Neural cell (in vitro differentiated cells): ENCODE data around the gene KRT7. TPM values are rescaled to one million over a fixed set of nuclear protein-coding genes. Genes with fewer than 3 reads are reported as not detected.

Source experiments
- H2AFZ ChIP-seq: fragments of 200-600, 300-800 bp; sonication (generic), shearing (Covaris generic); 2 replicates; pipeline ENCODE4 v1.6.0; 2014; ENCODE audit warnings: low read depth, mild to moderate bottlenecking, antibody characterized with exemption, low read length, moderate library complexity
- H3F3A ChIP-seq: fragments of 200-600 bp; shearing (Covaris generic); 2 replicates; pipeline ENCODE4 v1.6.1; 2016; ENCODE audit warnings: mild to moderate bottlenecking, moderate library complexity, mixed read lengths, antibody characterized with exemption, low read length; ENCODE audit not compliant: insufficient read depth, poor library complexity, severe bottlenecking
- H3K27ac ChIP-seq: fragments of 200-600, 300-800 bp; sonication (generic), shearing (Covaris generic); 2 replicates; pipeline ENCODE4 v1.5.1; 2014; ENCODE audit warnings: mild to moderate bottlenecking, low read length, moderate library complexity
- H3K27me3 ChIP-seq: fragments of 300-800, 200-600 bp; sonication (generic), shearing (Covaris generic); 2 replicates; pipeline ENCODE4 v1.6.0; 2014; ENCODE audit warnings: mild to moderate bottlenecking, low read depth, low read length, moderate library complexity; ENCODE audit not compliant: insufficient read depth
- H3K36me3 ChIP-seq: fragments of 300-800, 200-600 bp; sonication (generic), shearing (Covaris generic); 2 replicates; pipeline ENCODE4 v1.5.1; 2014; ENCODE audit warnings: mild to moderate bottlenecking, antibody characterized with exemption, low read length, moderate library complexity; ENCODE audit not compliant: insufficient read depth
- H3K4me2 ChIP-seq: fragments of 300-800, 200-600 bp; sonication (generic), shearing (Covaris generic); 2 replicates; pipeline ENCODE4 v1.6.0; 2014; ENCODE audit warnings: mild to moderate bottlenecking, low read length
- H3K4me3 ChIP-seq: fragments of 300-800, 200-600 bp; sonication (generic), shearing (Covaris generic); 2 replicates; pipeline ENCODE4 v1.5.1; 2014; ENCODE audit warnings: mild to moderate bottlenecking, low read length, moderate library complexity
- H3K79me2 ChIP-seq: fragments of 200-600 bp; shearing (Covaris generic); replicated peaks from 2 replicates; pipeline ENCODE4 v1.6.0; 2014; ENCODE audit warnings: mild to moderate bottlenecking, low read length, moderate library complexity; ENCODE audit not compliant: insufficient read depth
- H3K9ac ChIP-seq: fragments of 300-800, 200-600 bp; sonication (generic), shearing (Covaris generic); 2 replicates; pipeline ENCODE4 v1.6.1; 2016; ENCODE audit warnings: mild to moderate bottlenecking, low read length, mixed read lengths
- H3K9me2 ChIP-seq: fragments of 200-600 bp; shearing (Covaris generic); 2 replicates; pipeline ENCODE4 v1.6.1; 2016; ENCODE audit warnings: mild to moderate bottlenecking, low read length, mixed read lengths; ENCODE audit not compliant: insufficient read depth
- H3K9me3 ChIP-seq: fragments of 200-600, 300-800 bp; sonication (generic), shearing (Covaris generic); 2 replicates; pipeline ENCODE4 v1.6.1; 2016; ENCODE audit warnings: mild to moderate bottlenecking, mixed run types, low read length, moderate library complexity, mixed read lengths
- H4K20me1 ChIP-seq: fragments of 200-600 bp; shearing (Covaris generic); 2 replicates; pipeline ENCODE4 v1.6.1; 2016; ENCODE audit warnings: mild to moderate bottlenecking, mixed run types; ENCODE audit not compliant: insufficient read depth
- EP300 ChIP-seq: fragments of 450-650 bp; conservative IDR thresholded peaks from 2 replicates; pipeline ENCODE4 v1.6.1; 2014; ENCODE audit warnings: antibody characterized with exemption, mild to moderate bottlenecking, moderate library complexity; ENCODE audit not compliant: poor library complexity, severe bottlenecking
- EZH2 ChIP-seq: fragments of 200-600, 300-800 bp; shearing (Covaris generic), sonication (generic); IDR thresholded peaks from 2 replicates; pipeline ENCODE4 v1.6.1; 2014; ENCODE audit warnings: antibody characterized with exemption, low read length, borderline replicate concordance, mild to moderate bottlenecking; ENCODE audit not compliant: insufficient read depth, poor library complexity, severe bottlenecking
- MXI1 ChIP-seq: fragments of 450-650 bp; conservative IDR thresholded peaks from 2 replicates; pipeline ENCODE4 v1.6.1; 2014; ENCODE audit warnings: antibody characterized with exemption, mild to moderate bottlenecking; ENCODE audit not compliant: poor library complexity, severe bottlenecking
- POLR2AphosphoS5 ChIP-seq: IDR thresholded peaks from 2 replicates; pipeline ENCODE4 v1.6.1; 2012
- RAD21 ChIP-seq: fragments of 450-650 bp; conservative IDR thresholded peaks from 2 replicates; pipeline ENCODE4 v1.6.1; 2014; ENCODE audit warnings: antibody characterized with exemption, mild to moderate bottlenecking, moderate library complexity
- REST ChIP-seq: IDR thresholded peaks from 2 replicates; pipeline ENCODE4 v1.6.1; 2012; ENCODE audit warnings: borderline replicate concordance
- SMC3 ChIP-seq: fragments of 450-650 bp; conservative IDR thresholded peaks from 2 replicates; pipeline ENCODE4 v1.6.1; 2014; ENCODE audit warnings: antibody characterized with exemption, mild to moderate bottlenecking, moderate library complexity; ENCODE audit not compliant: poor library complexity
- TAF1 ChIP-seq: IDR thresholded peaks from 2 replicates; pipeline ENCODE4 v1.6.1; 2012; ENCODE audit warnings: low read depth
- polyA plus RNA-seq: library from polyadenylated mRNA; depleted of rRNA; stranded (reverse); fragments of >200 nt; gene quantifications from 2 replicates; pipeline ENCODE4 v1.2.3, GENCODE V29; 2014
- TF ChIP-seq, protein P1 (sequence below): fragments of 450-650 bp; IDR thresholded peaks from 2 replicates; pipeline ENCODE4 v1.5.1; 2014; ENCODE audit warnings: antibody characterized with exemption, mild to moderate bottlenecking, moderate library complexity; ENCODE audit not compliant: poor library complexity, severe bottlenecking

KRT7 gene
- polyA plus RNA-seq, 1 donor from 2014 or later, result not detected

DNA sequence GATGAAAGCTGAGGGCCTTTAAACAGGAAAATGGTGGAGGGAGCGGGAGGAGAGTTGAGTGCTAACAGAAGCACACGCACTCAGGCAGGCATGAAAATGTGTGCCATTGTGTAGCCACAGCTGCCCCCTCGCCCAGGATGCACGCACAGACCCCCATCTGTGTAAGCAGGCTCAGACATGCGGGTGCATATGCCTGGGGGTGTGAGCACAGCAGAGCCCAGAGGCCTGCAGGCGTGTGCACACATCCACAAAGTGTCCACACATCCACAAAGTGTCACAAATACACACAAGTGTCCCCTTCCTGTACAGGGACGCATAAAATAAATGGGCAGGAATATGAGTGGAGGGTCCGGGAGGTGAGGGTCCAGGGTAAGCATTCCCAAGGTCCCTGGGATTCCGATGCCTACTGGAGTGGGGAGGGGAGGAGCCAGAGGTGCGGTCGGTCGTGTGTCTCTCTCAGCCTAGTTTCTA, 805 bp upstream of the KRT7 start:
- no peaks in the 10 kb centered on the region for H3F3A ChIP-seq
- H2AFZ ChIP-seq, result no peak overlapping the region
- TF ChIP-seq, protein P1, sequence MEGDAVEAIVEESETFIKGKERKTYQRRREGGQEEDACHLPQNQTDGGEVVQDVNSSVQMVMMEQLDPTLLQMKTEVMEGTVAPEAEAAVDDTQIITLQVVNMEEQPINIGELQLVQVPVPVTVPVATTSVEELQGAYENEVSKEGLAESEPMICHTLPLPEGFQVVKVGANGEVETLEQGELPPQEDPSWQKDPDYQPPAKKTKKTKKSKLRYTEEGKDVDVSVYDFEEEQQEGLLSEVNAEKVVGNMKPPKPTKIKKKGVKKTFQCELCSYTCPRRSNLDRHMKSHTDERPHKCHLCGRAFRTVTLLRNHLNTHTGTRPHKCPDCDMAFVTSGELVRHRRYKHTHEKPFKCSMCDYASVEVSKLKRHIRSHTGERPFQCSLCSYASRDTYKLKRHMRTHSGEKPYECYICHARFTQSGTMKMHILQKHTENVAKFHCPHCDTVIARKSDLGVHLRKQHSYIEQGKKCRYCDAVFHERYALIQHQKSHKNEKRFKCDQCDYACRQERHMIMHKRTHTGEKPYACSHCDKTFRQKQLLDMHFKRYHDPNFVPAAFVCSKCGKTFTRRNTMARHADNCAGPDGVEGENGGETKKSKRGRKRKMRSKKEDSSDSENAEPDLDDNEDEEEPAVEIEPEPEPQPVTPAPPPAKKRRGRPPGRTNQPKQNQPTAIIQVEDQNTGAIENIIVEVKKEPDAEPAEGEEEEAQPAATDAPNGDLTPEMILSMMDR, result no peak
- TF ChIP-seq EZH2, result no peak
- TF ChIP-seq MXI1, result no peak
- TF ChIP-seq EP300, result no peak
- TF ChIP-seq POLR2AphosphoS5, result no peak
- TF ChIP-seq RAD21, result no peak
- TF ChIP-seq REST, result no peak
- no peak for TF ChIP-seq TAF1
- TF ChIP-seq SMC3, result no peak
- no peaks in the 10 kb centered on the region for H3K9me3 ChIP-seq
- no peak overlapping the region for H3K4me3 ChIP-seq
- no peaks in the 10 kb centered on the region for H3K9me2 ChIP-seq
- no peaks in the 10 kb centered on the region for H3K36me3 ChIP-seq
- H3K27ac ChIP-seq, result no peak overlapping the region
- H3K79me2 ChIP-seq, result no peaks in the 10 kb centered on the region
- H3K4me2 ChIP-seq, result no peak overlapping the region
- H4K20me1 ChIP-seq, result no peaks in the 10 kb centered on the region
- no peak overlapping the region for H3K9ac ChIP-seq
- H3K27me3 ChIP-seq, result peaks cover 40% of the 10 kb centered on the region

DNA sequence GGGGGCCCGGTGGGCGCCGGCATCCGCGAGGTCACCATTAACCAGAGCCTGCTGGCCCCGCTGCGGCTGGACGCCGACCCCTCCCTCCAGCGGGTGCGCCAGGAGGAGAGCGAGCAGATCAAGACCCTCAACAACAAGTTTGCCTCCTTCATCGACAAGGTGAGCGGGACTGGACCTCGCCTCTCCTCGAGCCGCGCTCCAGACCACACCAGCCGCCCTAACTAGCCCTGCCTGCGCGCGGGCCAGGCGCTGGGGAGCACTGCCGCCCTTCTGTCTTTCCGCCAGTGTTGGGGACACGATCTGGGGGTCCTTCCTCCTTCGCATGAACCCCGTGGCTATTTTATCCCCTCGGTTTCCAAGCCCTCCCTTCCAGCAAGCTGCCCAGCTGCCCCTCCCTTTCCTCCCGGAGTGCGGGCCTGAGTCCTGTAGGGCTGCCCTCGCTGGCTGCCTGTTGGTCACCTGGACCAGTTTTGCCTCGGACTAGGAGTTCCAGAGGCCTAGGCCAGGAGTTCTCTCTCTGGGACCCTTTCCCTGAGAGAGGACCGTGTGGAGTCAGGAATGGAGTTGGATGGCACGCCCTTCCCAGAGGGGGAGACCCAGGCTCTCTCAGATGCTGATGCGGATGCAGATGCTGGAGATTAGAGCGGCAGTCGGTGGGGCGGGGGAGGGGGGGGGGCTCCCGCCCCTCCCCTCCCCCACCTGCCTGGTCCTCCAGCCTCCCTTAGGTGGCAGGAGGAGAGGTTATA, 592 bp downstream of the KRT7 start:
- no peaks in the 10 kb centered on the region for H3K79me2 ChIP-seq
- no peaks in the 10 kb centered on the region for H3K9me2 ChIP-seq
- no peaks in the 10 kb centered on the region for H3K9me3 ChIP-seq
- no peaks in the 10 kb centered on the region for H4K20me1 ChIP-seq
- no peaks in the 10 kb centered on the region for H3F3A ChIP-seq
- H3K27ac ChIP-seq, result no peak overlapping the region
- peak overlapping the region; percentile 42 for H3K4me3 ChIP-seq
- no peak overlapping the region for H3K4me2 ChIP-seq
- H3K9ac ChIP-seq, result no peak overlapping the region
- peaks cover 40% of the 10 kb centered on the region for H3K27me3 ChIP-seq
- H2AFZ ChIP-seq, result no peak overlapping the region
- no peaks in the 10 kb centered on the region for H3K36me3 ChIP-seq
- TF ChIP-seq EZH2, result no peak
- no peak for TF ChIP-seq EP300
- TF ChIP-seq POLR2AphosphoS5, result no peak
- no peak for TF ChIP-seq TAF1
- TF ChIP-seq, protein P1, result no peak
- TF ChIP-seq SMC3, result no peak
- TF ChIP-seq RAD21, result no peak
- no peak for TF ChIP-seq REST
- no peak for TF ChIP-seq MXI1
